Activated CD8-positive, alpha-beta memory T cell treated with anti-CD3 and anti-CD28 coated beads, Interleukin-2, amount 10 ng/mL, durations not matched to agents 7 days and 5 days (primary cell): ENCODE measurements around the gene FRMD3. TPM values are rescaled to one million over a fixed set of nuclear protein-coding genes. Genes with fewer than 3 reads are reported as not detected.

Source experiments
- ATAC-seq: fragments of 150-1000 bp; cut with Tn5 transposase; one replicate; pipeline ENCODE4 v1.10.0; 2021; ENCODE audit warnings: moderate library complexity
- CTCF ChIA-PET: fragments of 350-600 bp; sonication (Branson Sonifier 250); formaldehyde crosslinking; loops from one replicate; lab custom pipeline; 2021; ENCODE audit warnings: antibody characterized with exemption; lab: Charles Lee
- DNase-seq: peaks from one replicate; pipeline ENCODE4 v3.0.0-alpha.2; 2020
- H3K27ac Mint-ChIP-seq: one replicate; pipeline ENCODE4 v1.8.0; 2021; ENCODE audit warnings: mild to moderate bottlenecking, mixed read lengths
- H3K27me3 Mint-ChIP-seq: one replicate; pipeline ENCODE4 v1.8.0; 2021; ENCODE audit warnings: mixed read lengths
- H3K36me3 Mint-ChIP-seq: one replicate; pipeline ENCODE4 v1.8.0; 2021; ENCODE audit warnings: mild to moderate bottlenecking, mixed read lengths
- H3K4me1 Mint-ChIP-seq: one replicate; pipeline ENCODE4 v1.8.0; 2021; ENCODE audit warnings: mixed read lengths
- H3K4me3 Mint-ChIP-seq: one replicate; pipeline ENCODE4 v1.8.0; 2021; ENCODE audit warnings: mild to moderate bottlenecking, moderate library complexity, mixed read lengths
- H3K9me3 Mint-ChIP-seq: one replicate; pipeline ENCODE4 v1.8.0; 2022; ENCODE audit warnings: low read depth, mixed read lengths
- total RNA-seq, 2 experiments: library from RNA; stranded (reverse); gene quantifications; one replicate each; pipeline ENCODE4 v1.2.3, GENCODE V29; 2021

FRMD3 gene
- total RNA-seq, 2 experiments from 2014 or later = 0.33 to 0.82 TPM

DNA sequence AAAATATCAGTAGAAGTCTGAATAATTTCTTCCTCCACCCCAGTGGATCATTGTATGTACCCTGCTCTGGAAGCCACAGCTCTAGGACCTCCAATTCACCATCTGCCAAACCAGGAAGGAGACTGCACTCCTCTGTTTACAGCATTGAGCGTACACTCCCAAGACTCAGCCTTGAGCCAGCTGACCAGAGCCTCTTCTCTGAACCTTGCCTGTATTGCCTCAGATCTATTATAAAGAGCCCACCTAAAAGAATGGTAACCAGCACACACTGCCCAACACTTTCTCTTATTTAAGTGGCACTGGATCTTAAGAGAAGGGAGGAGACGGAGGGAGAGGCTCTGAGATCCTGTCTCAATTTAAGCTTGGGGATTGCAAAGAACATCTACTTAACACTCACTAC, 257.4 kb downstream of the FRMD3 start:
- ATAC-seq (no peak), DNase-seq (no peak)
- Mint-ChIP-seq H3K27me3 (no peaks in the 10 kb centered on the region), H3K4me3 (no peak overlapping the region), H3K36me3 (no peaks in the 10 kb centered on the region), H3K27ac (no peak overlapping the region), H3K9me3 (no peaks in the 10 kb centered on the region), H3K4me1 (no peaks in the 10 kb centered on the region)
- CTCF ChIA-PET = no interaction called here

DNA sequence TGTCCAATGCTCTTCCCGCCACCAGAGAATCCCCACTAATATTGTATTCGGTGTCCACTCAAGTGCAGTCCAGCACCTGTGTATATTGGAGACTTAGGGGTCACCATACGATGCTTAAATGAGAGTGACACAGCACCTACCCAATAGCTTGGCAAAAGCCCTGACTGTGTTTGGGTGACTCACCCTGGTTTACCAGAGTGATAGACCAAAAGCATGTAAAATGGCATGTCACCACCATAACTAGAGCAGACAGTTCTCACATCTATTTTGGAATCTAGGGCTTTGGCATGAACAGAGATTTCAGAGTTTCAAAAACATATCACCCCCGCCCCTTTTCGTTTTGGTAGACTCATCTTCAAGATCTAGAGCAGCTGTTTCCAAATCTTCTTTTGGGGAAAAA, 257.9 kb downstream of the FRMD3 start:
- H3K27ac Mint-ChIP-seq = no peak overlapping the region
- H3K4me3 Mint-ChIP-seq = no peak overlapping the region
- H3K4me1 Mint-ChIP-seq = no peaks in the 10 kb centered on the region
- CTCF ChIA-PET = no interaction called here
- H3K9me3 Mint-ChIP-seq = no peaks in the 10 kb centered on the region
- no peaks in the 10 kb centered on the region for H3K27me3 Mint-ChIP-seq
- ATAC-seq (no peak), DNase-seq (no peak)
- no peaks in the 10 kb centered on the region for H3K36me3 Mint-ChIP-seq

DNA sequence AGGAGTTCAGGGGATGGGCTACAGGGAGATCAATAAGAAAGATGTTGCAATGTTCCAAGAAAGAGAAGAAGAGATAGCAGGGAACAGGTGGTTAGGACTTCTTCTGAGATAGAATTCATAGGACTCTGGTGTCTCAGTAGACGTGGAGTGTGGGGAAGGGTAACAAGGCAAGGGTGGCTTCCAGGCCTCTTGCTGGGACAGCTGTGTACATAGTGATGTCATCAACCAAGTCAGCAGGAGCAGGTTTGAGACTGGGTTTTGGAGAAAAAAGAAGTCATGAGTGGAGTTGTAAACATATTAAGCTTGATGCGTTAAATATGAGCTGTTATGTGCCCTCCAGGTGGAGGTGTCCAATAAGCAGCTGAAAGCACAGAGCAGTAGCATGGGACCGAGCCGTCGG, 263.4 kb downstream of the FRMD3 start:
- no peaks in the 10 kb centered on the region for H3K36me3 Mint-ChIP-seq
- ATAC-seq (no peak), DNase-seq (no peak)
- no peak overlapping the region for H3K4me3 Mint-ChIP-seq
- H3K27me3 Mint-ChIP-seq = no peaks in the 10 kb centered on the region
- CTCF ChIA-PET = no interaction called here
- no peaks in the 10 kb centered on the region for H3K4me1 Mint-ChIP-seq
- H3K9me3 Mint-ChIP-seq = no peaks in the 10 kb centered on the region
- no peak overlapping the region for H3K27ac Mint-ChIP-seq

DNA sequence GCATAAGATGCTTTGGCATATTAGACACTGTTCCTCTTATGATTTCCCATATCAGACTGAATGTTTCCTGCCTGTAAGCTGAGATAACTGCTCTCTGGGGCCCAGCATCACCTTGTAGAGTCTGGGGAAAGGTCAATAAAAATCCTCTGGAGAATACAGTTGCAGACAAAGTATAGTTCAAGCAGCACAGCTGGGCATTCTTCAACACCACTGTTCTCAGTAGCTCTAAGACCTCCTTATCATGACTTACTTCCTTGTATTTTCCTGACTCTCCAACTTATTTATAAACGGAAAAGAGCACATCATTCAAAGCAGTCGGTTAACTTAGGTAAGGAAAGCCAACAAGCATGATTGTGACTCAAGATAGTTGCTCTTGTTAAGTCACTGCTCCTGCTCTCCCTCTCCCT, 266.5 kb downstream of the FRMD3 start:
- H3K27me3 Mint-ChIP-seq = no peaks in the 10 kb centered on the region
- H3K36me3 Mint-ChIP-seq = no peaks in the 10 kb centered on the region
- ATAC-seq (no peak), DNase-seq (no peak)
- H3K4me1 Mint-ChIP-seq = no peaks in the 10 kb centered on the region
- H3K4me3 Mint-ChIP-seq = no peak overlapping the region
- CTCF ChIA-PET = interaction anchor here (1.6 kb wide), 1 partner anchor 63 kb away, joined by 4 read pairs; no protein-coding TSS in a partner anchor
- H3K27ac Mint-ChIP-seq = no peak overlapping the region
- no peaks in the 10 kb centered on the region for H3K9me3 Mint-ChIP-seq

DNA sequence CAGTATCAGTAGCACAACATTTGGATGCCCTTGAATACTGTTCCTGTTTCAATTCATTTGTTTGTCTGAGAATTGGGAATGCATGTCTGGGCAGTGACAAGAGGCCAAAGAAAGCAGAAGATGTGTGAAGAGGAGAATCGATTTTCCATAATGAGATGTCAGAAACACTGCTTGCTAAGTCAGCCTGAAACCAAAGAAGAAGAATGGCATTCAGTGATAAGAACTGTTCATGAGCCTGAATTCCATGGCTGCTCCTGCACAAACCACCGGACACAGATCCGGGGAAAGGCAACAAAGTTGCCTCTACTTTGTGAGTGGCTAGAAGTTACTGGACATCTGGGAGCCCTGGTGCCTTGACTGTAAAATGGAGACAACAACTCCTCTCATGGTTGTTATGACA, 268.1 kb downstream of the FRMD3 start:
- Mint-ChIP-seq H3K4me3 (no peak overlapping the region), H3K27ac (no peak overlapping the region), H3K9me3 (no peaks in the 10 kb centered on the region), H3K36me3 (no peaks in the 10 kb centered on the region), H3K4me1 (no peaks in the 10 kb centered on the region), H3K27me3 (no peaks in the 10 kb centered on the region)
- CTCF ChIA-PET = interaction anchor here (1.6 kb wide), 1 partner anchor 64 kb away, joined by 4 read pairs; no protein-coding TSS in a partner anchor
- DNase-seq (no peak), ATAC-seq (no peak)

DNA sequence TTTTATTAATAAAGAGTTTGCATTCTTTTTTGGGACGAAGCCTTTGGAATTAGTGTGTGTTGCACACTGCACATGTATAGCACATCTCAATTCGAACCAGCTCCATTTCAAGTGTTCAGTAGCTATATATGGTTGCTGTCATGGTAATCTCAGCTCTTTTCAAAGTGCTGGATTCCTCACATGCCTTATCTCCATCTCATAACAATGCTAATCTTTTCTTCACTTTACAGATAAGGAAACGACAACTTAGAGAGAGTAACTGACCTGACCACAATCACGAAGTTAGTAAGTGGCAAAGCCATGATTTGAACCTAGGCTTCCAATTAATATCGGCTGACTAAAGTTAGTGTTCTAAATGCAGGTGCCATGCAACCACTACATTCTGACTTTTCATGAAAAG, 270.5 kb downstream of the FRMD3 start:
- Mint-ChIP-seq H3K4me1 (no peaks in the 10 kb centered on the region), H3K27ac (no peak overlapping the region), H3K27me3 (no peaks in the 10 kb centered on the region), H3K9me3 (no peaks in the 10 kb centered on the region), H3K4me3 (no peak overlapping the region), H3K36me3 (no peaks in the 10 kb centered on the region)
- ATAC-seq (no peak), DNase-seq (no peak)
- CTCF ChIA-PET = no interaction called here

DNA sequence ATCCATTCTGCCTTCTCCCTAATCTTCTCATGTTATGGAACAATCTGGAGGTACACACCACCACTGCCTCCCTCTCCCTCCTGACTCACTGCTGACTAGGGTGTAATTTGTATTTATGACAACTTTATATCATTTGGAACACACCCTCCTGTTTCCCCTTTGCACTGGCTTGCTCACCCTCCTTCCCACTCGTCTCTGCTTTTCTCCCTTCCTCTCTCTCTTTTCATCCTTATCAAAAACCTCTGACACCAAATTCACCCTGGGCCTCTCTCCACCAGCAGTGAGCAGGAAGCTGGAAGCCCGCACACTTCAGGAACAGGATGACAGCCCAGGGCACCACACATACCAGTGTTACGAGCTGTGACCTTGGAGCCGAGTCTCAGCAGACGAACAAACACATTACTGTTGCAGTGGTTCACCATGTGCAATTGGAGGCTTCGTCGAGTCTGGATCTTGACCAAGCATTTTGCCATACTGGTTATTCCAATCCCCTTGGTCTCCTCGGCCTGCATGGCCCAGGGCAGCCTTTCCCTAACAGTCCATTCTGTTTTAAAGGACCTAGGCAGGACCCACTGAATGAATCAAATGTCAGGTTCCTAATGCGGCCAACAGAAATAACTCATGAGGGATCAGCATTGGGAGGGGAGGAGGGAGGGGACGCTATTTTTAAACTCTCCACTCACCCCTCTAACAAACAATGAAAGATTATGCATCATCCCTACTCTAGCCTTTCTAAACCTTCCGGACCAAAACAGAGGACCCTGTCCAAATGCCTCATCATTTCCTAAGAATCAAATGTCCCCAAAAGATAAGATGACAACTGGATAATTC, 271.3 kb downstream of the FRMD3 start:
- no peak for ATAC-seq
- Mint-ChIP-seq H3K27ac (no peak overlapping the region), H3K27me3 (no peaks in the 10 kb centered on the region), H3K4me3 (no peak overlapping the region), H3K9me3 (no peaks in the 10 kb centered on the region), H3K36me3 (no peaks in the 10 kb centered on the region), H3K4me1 (no peaks in the 10 kb centered on the region)
- DNase-seq = no peak
- CTCF ChIA-PET = no interaction called here

DNA sequence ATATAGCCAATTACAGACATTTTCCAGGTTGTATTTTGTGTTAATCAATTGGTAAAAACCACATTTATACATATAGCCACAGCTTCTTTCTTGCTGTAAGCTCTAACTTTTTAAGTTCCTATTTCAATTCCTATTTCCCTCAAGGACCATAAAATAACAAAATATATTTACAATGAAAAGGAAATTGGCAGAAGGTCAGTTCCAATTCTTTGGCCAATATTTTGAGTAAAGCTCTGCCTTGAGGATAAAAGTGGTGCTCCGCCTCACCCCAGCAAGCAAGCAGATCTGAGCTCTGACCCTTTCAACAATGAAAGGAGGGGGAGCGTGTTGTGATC, 271.9 kb downstream of the FRMD3 start:
- Mint-ChIP-seq H3K27me3 (no peaks in the 10 kb centered on the region), H3K27ac (no peak overlapping the region), H3K36me3 (no peaks in the 10 kb centered on the region), H3K4me1 (no peaks in the 10 kb centered on the region), H3K4me3 (no peak overlapping the region), H3K9me3 (no peaks in the 10 kb centered on the region)
- ATAC-seq = no peak
- CTCF ChIA-PET = no interaction called here
- no peak for DNase-seq

DNA sequence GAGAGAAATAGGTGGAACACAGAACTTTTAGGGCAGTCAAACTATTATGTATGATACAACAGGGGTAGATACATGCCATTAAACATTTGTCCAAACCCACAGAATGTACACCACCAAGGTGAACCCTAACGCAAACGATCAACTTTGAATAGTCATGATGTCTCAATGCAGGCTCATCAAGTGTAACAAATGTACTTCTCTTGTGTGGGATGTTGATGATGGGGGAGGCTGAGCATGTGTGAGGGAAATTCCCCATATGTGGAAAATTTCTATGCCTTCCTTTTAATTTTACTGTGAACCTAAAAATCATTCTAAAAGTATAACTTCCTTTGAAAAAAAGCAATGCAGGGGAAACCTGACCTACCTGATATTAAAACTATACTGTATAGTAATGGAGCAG, 273.9 kb downstream of the FRMD3 start:
- no peak overlapping the region for H3K4me3 Mint-ChIP-seq
- ATAC-seq (no peak), DNase-seq (no peak)
- H3K9me3 Mint-ChIP-seq = no peaks in the 10 kb centered on the region
- H3K4me1 Mint-ChIP-seq = no peaks in the 10 kb centered on the region
- H3K27ac Mint-ChIP-seq = no peak overlapping the region
- H3K36me3 Mint-ChIP-seq = no peaks in the 10 kb centered on the region
- CTCF ChIA-PET = no interaction called here
- no peaks in the 10 kb centered on the region for H3K27me3 Mint-ChIP-seq

DNA sequence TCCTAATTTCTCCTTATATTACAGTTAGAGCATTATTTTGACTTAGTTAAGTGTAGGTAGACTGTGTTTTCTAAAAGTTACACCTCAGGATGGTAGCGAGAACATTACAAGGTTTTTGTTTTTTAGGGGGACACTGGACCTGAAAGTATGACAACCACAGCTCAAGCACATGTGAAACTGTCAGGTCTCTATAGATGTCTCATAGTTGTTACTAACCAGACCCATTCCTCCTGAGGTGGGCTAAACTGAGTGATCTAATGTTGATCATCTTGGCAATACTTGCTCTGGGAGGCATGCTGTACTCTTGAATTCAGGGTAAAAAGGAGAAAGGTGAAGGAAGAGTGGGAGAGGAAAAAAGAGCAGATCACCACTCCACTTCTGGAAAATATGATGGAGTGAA, 278.6 kb downstream of the FRMD3 start:
- Mint-ChIP-seq H3K9me3 (no peaks in the 10 kb centered on the region), H3K27ac (no peak overlapping the region), H3K4me1 (no peaks in the 10 kb centered on the region), H3K4me3 (no peak overlapping the region), H3K27me3 (no peaks in the 10 kb centered on the region), H3K36me3 (no peaks in the 10 kb centered on the region)
- CTCF ChIA-PET = no interaction called here
- DNase-seq = no peak
- ATAC-seq = no peak

DNA sequence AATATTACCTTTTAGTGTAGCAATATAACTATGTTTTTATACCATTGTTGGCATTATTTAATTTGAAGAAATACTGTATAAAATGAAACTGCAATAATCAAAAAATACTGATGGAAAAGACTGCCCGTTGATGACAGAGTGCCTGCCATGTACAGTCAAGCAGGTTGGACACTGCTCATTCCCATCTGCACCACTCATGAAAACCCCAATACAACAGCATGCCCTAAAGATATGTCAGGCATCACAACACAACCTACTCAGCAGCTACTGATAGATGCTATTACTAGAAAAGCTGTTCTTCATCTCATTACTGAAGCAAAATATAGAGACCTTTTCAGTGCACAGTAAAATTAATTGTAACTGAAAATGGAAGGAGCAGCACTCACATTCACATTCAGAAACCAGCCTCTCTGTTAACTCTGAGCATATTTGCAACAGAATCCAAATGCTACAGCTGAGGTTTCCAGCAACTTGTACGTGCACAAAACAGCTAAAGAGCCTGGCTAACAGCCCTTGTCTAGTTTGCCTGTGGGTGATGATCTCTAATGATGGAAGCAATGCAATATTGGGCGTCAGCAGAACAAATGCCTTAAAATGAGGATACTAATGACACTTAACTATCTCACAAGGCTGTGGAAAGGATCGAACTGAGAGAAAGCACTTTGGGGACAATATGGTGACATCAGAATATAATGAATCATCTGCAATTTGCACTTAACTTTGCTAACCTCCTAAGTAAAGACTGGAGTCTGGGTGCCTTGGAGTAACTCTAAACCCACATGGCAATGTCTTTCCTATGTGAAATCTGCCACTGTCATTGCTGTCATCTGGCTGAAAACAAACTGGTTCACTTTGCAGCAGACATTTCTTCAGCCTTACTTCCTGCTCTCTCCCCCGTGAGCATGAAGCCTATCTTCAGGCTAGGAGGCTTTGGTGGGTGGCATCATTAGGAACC, 280.0 kb downstream of the FRMD3 start:
- DNase-seq = no peak
- no peak overlapping the region for H3K4me3 Mint-ChIP-seq
- CTCF ChIA-PET = no interaction called here

DNA sequence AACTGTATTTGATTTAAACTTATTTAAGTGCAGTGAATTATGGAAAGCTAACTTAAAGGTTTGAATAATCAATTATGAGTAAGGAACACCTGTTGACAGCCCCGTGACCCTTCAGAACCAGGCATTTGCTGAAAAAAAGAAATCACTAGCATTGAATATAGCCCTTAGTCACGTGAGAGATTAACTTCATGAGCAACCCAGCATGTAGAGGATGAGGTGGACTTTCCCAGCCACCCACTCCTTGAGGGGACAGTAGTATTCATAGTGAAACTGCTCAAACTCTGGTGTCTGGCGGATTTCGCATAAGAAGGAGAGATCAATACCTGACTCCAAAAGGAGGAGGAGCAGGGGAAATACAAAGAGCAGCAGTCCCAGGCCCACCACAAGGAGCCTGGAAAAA, 290.5 kb downstream of the FRMD3 start:
- Mint-ChIP-seq H3K36me3 (no peaks in the 10 kb centered on the region), H3K4me1 (no peaks in the 10 kb centered on the region), H3K27me3 (no peaks in the 10 kb centered on the region), H3K27ac (no peak overlapping the region), H3K4me3 (no peak overlapping the region), H3K9me3 (peaks cover 7% of the 10 kb centered on the region)
- CTCF ChIA-PET = no interaction called here
- ATAC-seq (no peak), DNase-seq (no peak)

More for the DNA sequence above, 280.0 kb downstream of the FRMD3 start:
- no peak overlapping the region for H3K27ac Mint-ChIP-seq
- no peaks in the 10 kb centered on the region for H3K27me3 Mint-ChIP-seq
- no peaks in the 10 kb centered on the region for H3K4me1 Mint-ChIP-seq
- no peaks in the 10 kb centered on the region for H3K36me3 Mint-ChIP-seq
- no peak for ATAC-seq
- no peaks in the 10 kb centered on the region for H3K9me3 Mint-ChIP-seq

DNA sequence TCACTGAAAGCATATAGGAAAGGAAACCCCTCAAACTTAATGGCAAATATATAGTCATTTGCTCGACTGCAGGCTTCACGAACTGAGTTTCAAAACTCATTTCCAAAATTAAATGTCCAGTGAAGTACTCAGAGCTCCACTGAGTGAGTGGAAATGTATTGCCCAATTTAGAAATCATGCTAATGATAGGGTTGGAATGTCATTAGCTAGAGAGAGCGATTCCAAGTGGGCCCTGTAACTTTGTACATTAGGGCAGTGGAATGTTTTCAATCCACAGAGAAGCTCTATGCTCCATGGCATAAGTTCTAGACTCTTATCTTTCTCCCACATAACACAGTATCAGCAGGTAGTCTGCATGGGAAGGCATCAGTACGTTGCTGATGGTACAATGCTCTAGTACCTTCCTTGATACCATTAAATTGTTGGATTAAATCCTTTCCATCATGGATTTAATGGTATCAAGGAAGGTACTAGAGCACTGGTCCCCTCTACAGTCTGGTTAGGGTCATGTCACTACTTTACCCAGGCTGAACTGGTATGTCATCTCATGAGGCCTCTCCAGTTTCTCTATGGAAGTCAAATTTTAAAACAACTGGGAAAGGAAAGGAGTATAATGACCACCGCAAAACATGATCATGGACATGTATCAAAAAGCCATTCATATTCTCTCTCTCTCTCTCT, 292.1 kb downstream of the FRMD3 start:
- peaks cover 2% of the 10 kb centered on the region for H3K9me3 Mint-ChIP-seq
- CTCF ChIA-PET = no interaction called here

More for the DNA sequence above, 292.1 kb downstream of the FRMD3 start:
- no peaks in the 10 kb centered on the region for H3K4me1 Mint-ChIP-seq
- ATAC-seq (no peak), DNase-seq (no peak)
- H3K27me3 Mint-ChIP-seq = no peaks in the 10 kb centered on the region
- H3K36me3 Mint-ChIP-seq = no peaks in the 10 kb centered on the region
- no peak overlapping the region for H3K4me3 Mint-ChIP-seq
- no peak overlapping the region for H3K27ac Mint-ChIP-seq
